Measurements from ENCODE around the gene ATRNL1.

- TF ChIP-seq CTCF (IDR thresholded peaks at IDR 0.05 in 2 of 3, conservative IDR thresholded peaks at IDR 0.05 in 1 of 3; ENCODE audit: borderline replicate concordance in 1 of 3, insufficient read depth in 1 of 3, low read depth in 2 of 3, low read length in 2 of 3) (no peak), POLR2A (IDR thresholded peaks at IDR 0.05; ENCODE audit: borderline replicate concordance, extremely low read depth, insufficient read depth, insufficient read length) (no peak), ATF3 (IDR thresholded peaks at IDR 0.05) (no peak), REST (IDR thresholded peaks at IDR 0.05; ENCODE audit: low read depth) (no peak), POLR2AphosphoS5 (IDR thresholded peaks at IDR 0.05; ENCODE audit: low read depth, low read length) (no peak), YY1 (IDR thresholded peaks at IDR 0.05; ENCODE audit: extremely low read depth, insufficient replicate concordance, low read depth, low read length) (no peak), EZH2 (IDR thresholded peaks at IDR 0.05) (no peak), EZH2phosphoT487 (IDR thresholded peaks at IDR 0.05; ENCODE audit: borderline replicate concordance) (no peak), CEBPB (IDR thresholded peaks at IDR 0.05; ENCODE audit: low read depth) (no peak), RAD21 (IDR thresholded peaks at IDR 0.05; ENCODE audit: low read depth) (no peak), ZNF274 (IDR thresholded peaks at IDR 0.05; ENCODE audit: low read depth, low read length) (no peak), ZBTB33 (IDR thresholded peaks at IDR 0.05; ENCODE audit: extremely low read depth, insufficient replicate concordance, low read length) (no peak)
These were observed 681.6 kb downstream of the ATRNL1 start for GRCh38 chr10:115774721-115775120.
